ENCODE data around the gene LGR6.

- TF ChIP-seq CTCF (IDR thresholded peaks at IDR 0.05) (no peak), POLR2A (IDR thresholded peaks at IDR 0.05) (no peak)
Measured at GRCh38 chr1:202264726-202265125, 71.1 kb downstream of the LGR6 start.

All from testis (tissue), 2 donors.